ENCODE measurements around the gene DPP6. TPM values are rescaled to one million over a fixed set of nuclear protein-coding genes. Genes with fewer than 3 reads are reported as not detected.

Gene DPP6
- total and polyA plus RNA-seq, 7 donors: 0.18 to 1.8 (median 0.57) TPM

GRCh38 chr7:154888690-154889089 is 836.5 kb downstream of the DPP6 start:
- DNase-seq (no peak), ATAC-seq (no peak)
- no peak for TF ChIP-seq CTCF (IDR thresholded peaks at IDR 0.05)
- no peak overlapping the region for H3K4me3 ChIP-seq
- no peak overlapping the region for H3K27ac ChIP-seq
- WGBS, 3 donors: 65 to 76% (median 72%) methylated on average over 3 of the region's 3 CpGs
- H3K9me3 ChIP-seq: no peaks in the 10 kb centered on the region
- H3K36me3 ChIP-seq (ENCODE audit: insufficient read depth in 1 of 2, low read depth in 1 of 2): no peaks in the 10 kb centered on the region
- intact Hi-C loops (cut with DNase I): no loop called here
- H3K27me3 ChIP-seq (ENCODE audit: insufficient read depth in 3 of 3, low read length in 2 of 3): peaks cover 0 to 15% (median 12%) of the 10 kb centered on the region in 3 donors
- H3K4me1 ChIP-seq: no peaks in the 10 kb centered on the region

GRCh38 chr7:154892459-154892858 is 840.3 kb downstream of the DPP6 start:
- Histone ChIP-seq H3K4me3 (no peak overlapping the region), H3K27ac (no peak overlapping the region), H3K4me1 (no peaks in the 10 kb centered on the region), H3K9me3 (no peaks in the 10 kb centered on the region), H3K36me3 (ENCODE audit: insufficient read depth in 1 of 2, low read depth in 1 of 2) (no peaks in the 10 kb centered on the region), H3K27me3 (ENCODE audit: insufficient read depth in 3 of 3, low read length in 2 of 3) (peaks cover 0 to 20% (median 12%) of the 10 kb centered on the region in 3 donors)
- intact Hi-C loops (cut with DNase I): loop anchor here in 1 of 2 donors (10.0 kb wide), 1 partner anchor 1188 kb away; no protein-coding TSS in a partner anchor
- TF ChIP-seq CTCF (IDR thresholded peaks at IDR 0.05): no peak
- DNase-seq: no peak
- 32 to 41% (median 36%) methylated on average over 25 to 28 of the region's 28 CpGs for WGBS, 3 donors
- no peak for ATAC-seq

- no peak for DNase-seq
- no peaks in the 10 kb centered on the region for H3K4me1 ChIP-seq
- H3K27me3 ChIP-seq (ENCODE audit: insufficient read depth in 3 of 3, low read length in 2 of 3): peaks cover 0 to 21% (median 14%) of the 10 kb centered on the region in 3 donors
- no peak for TF ChIP-seq CTCF (IDR thresholded peaks at IDR 0.05)
- intact Hi-C loops (cut with DNase I): loop anchor here in 1 of 2 donors (10.0 kb wide), 1 partner anchor 1191 kb away; no protein-coding TSS in a partner anchor
- no peaks in the 10 kb centered on the region for H3K36me3 ChIP-seq (ENCODE audit: insufficient read depth in 1 of 2, low read depth in 1 of 2)
- no peak for ATAC-seq
- no peaks in the 10 kb centered on the region for H3K9me3 ChIP-seq
- WGBS, 3 donors: 76 to 86% (median 78%) methylated on average over 11 of the region's 11 CpGs
- no peak overlapping the region for H3K4me3 ChIP-seq
- no peak overlapping the region for H3K27ac ChIP-seq
Observed at GRCh38 chr7:154896076-154896475, 843.9 kb downstream of the DPP6 start.

GRCh38 chr7:154898973-154899855 is 847.0 kb downstream of the DPP6 start:
- no peak for TF ChIP-seq CTCF (IDR thresholded peaks at IDR 0.05)
- Histone ChIP-seq H3K4me3 (no peak overlapping the region), H3K9me3 (no peaks in the 10 kb centered on the region), H3K36me3 (ENCODE audit: insufficient read depth in 1 of 2, low read depth in 1 of 2) (no peaks in the 10 kb centered on the region), H3K27ac (no peak overlapping the region), H3K27me3 (ENCODE audit: insufficient read depth in 3 of 3, low read length in 2 of 3) (peaks cover 0 to 5% (median 4%) of the 10 kb centered on the region in 3 donors), H3K4me1 (no peaks in the 10 kb centered on the region)
- DNase-seq (no peak), ATAC-seq (no peak)
- intact Hi-C loops (cut with DNase I): loop anchor here in 1 of 2 donors (10.0 kb wide), 1 partner anchor 1194 kb away; no protein-coding TSS in a partner anchor
- WGBS, 3 donors: 80 to 83% (median 82%) methylated on average over 24 of the region's 24 CpGs
